Stimulated activated naive CD8-positive, alpha-beta T cell treated with anti-CD3 and anti-CD28 coated beads, Interleukin-15, Interleukin-2, amounts not matched to agents 100 ng/mL and 50 ng/mL, for 24 hours (primary cell): ENCODE measurements around the gene TMEM169.
A peak's percentile ranks its signal among the peaks of the same experiment; 100 is the strongest.

ENCODE experiments used
- H3K27ac Mint-ChIP-seq: one replicate; pipeline ENCODE4 v1.8.0; 2021; ENCODE audit warnings: mild to moderate bottlenecking, mixed read lengths
- H3K27me3 Mint-ChIP-seq: one replicate; pipeline ENCODE4 v1.8.0; 2021; ENCODE audit warnings: mixed read lengths
- H3K36me3 Mint-ChIP-seq: one replicate; pipeline ENCODE4 v1.8.0; 2021; ENCODE audit warnings: low read depth, mixed read lengths
- H3K4me1 Mint-ChIP-seq: one replicate; pipeline ENCODE4 v1.8.0; 2021; ENCODE audit warnings: low read depth, mixed read lengths
- H3K4me3 Mint-ChIP-seq: one replicate; pipeline ENCODE4 v1.8.0; 2021; ENCODE audit warnings: mild to moderate bottlenecking, mixed read lengths
- H3K9me3 Mint-ChIP-seq: one replicate; pipeline ENCODE4 v1.8.0; 2021; ENCODE audit warnings: mixed read lengths

TMEM169 gene, protein sequence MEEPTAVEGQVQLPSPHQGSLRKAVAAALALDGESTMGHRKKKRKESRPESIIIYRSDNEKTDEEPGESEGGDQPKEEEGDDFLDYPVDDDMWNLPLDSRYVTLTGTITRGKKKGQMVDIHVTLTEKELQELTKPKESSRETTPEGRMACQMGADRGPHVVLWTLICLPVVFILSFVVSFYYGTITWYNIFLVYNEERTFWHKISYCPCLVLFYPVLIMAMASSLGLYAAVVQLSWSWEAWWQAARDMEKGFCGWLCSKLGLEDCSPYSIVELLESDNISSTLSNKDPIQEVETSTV

GRCh38 chr2:216081487-216082116 is at the start of gene TMEM169, which contains the start of gene PECR:
Gene TMEM169 (plus strand): TSS chr2:216081919. CDS start chr2:216095964, 14,045 bp downstream.
Gene PECR (minus strand): TSS chr2:216081809. CDS start chr2:216081741, 68 bp downstream.
- Mint-ChIP-seq H3K27ac (peak within 1 kb of the TSS; percentile 76), H3K4me3 (peak within 1 kb of the TSS; percentile 90), H3K4me1 (peaks cover 58% of the 10 kb centered on the region), H3K9me3 (no peaks in the 10 kb centered on the region), H3K27me3 (no peaks in the 10 kb centered on the region), H3K36me3 (no peaks in the 10 kb centered on the region)

DNA sequence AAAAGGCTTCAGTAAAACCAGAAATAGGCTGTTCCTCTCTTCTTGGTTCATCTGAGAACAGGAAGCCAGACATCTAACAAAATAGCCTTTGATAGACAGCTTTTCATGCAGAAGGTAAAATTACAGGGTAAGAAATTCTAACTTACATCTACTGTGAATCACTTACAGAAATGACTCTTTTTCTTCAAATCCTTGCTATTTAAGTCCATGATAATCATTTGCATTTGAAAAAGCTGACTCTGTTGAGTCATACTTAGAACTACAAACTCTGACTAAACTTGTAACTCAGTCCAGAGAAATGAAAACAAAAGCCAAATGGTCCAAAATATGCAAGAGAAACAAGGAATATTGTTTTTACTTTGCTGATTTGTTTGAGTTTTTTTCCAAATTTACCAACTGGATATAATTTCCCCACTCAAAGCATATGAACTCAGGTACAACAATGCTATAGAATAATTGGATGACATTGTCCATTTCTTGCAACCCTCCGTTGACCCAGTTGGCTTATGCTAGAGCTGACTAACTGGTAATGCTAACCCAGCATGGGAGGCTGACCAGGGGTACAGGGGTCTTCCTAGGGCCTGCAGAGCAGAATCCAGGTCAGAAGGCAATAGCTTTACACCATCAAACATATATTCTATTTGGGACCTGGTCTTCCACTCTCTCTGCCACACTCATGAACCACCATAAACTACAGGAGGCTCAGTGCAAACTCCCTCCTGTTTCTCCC is 49.6 kb upstream of the TMEM169 start:
- Mint-ChIP-seq H3K27me3 (no peaks in the 10 kb centered on the region), H3K4me3 (peak overlapping the region; percentile 42), H3K9me3 (no peaks in the 10 kb centered on the region), H3K36me3 (peaks cover 6% of the 10 kb centered on the region), H3K4me1 (peaks cover 37% of the 10 kb centered on the region), H3K27ac (peak overlapping the region; percentile 87)

GRCh38 chr2:216033403-216033802 is 48.3 kb upstream of the TMEM169 start:
- Mint-ChIP-seq H3K27me3 (no peaks in the 10 kb centered on the region), H3K9me3 (no peaks in the 10 kb centered on the region), H3K4me1 (peaks cover 37% of the 10 kb centered on the region), H3K4me3 (no peak overlapping the region), H3K36me3 (peaks cover 9% of the 10 kb centered on the region), H3K27ac (no peak overlapping the region)

- Mint-ChIP-seq H3K4me3 (no peak overlapping the region), H3K9me3 (no peaks in the 10 kb centered on the region), H3K4me1 (peaks cover 37% of the 10 kb centered on the region), H3K27ac (no peak overlapping the region), H3K27me3 (no peaks in the 10 kb centered on the region), H3K36me3 (peaks cover 9% of the 10 kb centered on the region)
Measured at GRCh38 chr2:216034065-216034464, 47.7 kb upstream of the TMEM169 start.

DNA sequence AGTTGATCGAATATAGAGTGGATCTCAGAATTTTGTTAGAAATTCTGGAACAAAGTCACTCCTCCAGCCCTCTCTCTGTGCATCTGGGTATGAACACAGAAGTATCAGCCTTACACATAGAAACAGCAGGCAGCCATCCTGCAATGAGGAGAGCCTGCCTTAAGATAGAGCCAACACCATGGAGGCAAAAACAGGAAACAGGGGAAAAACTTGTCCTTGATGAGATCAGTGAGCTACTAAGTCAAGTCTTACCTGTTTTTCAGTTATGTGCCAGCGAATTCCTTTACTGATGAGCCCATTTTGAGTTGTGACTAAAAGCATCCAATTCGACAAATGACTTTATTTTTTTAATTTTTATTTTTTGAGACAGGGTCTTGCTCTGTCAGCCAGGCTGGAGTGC is 41.8 kb upstream of the TMEM169 start:
- H3K27me3 Mint-ChIP-seq, result no peaks in the 10 kb centered on the region
- peaks cover 19% of the 10 kb centered on the region for H3K36me3 Mint-ChIP-seq
- H3K9me3 Mint-ChIP-seq, result no peaks in the 10 kb centered on the region
- H3K4me1 Mint-ChIP-seq, result no peaks in the 10 kb centered on the region
- no peak overlapping the region for H3K27ac Mint-ChIP-seq
- no peak overlapping the region for H3K4me3 Mint-ChIP-seq

DNA sequence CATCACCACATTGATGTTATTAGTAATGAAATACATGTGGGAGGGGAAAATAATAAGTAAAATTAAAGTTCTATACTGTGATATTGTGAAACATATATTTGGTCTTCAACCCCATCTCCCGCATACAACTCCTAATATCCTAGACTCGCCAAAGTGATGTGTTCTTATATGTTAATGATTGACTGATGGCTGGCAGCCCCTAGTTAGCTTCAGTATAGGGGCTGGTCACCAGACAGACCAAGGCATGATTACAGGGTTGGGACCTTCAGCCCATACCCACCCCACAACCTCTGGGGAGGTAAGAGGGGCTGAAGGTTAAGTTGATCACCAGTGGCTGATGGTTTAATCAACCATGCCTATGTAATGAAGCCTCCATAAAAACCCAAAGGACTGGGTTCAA is 40.3 kb upstream of the TMEM169 start:
- H3K36me3 Mint-ChIP-seq, result peaks cover 24% of the 10 kb centered on the region
- no peaks in the 10 kb centered on the region for H3K27me3 Mint-ChIP-seq
- no peaks in the 10 kb centered on the region for H3K4me1 Mint-ChIP-seq
- H3K9me3 Mint-ChIP-seq, result no peaks in the 10 kb centered on the region
- no peak overlapping the region for H3K27ac Mint-ChIP-seq
- H3K4me3 Mint-ChIP-seq, result no peak overlapping the region

DNA sequence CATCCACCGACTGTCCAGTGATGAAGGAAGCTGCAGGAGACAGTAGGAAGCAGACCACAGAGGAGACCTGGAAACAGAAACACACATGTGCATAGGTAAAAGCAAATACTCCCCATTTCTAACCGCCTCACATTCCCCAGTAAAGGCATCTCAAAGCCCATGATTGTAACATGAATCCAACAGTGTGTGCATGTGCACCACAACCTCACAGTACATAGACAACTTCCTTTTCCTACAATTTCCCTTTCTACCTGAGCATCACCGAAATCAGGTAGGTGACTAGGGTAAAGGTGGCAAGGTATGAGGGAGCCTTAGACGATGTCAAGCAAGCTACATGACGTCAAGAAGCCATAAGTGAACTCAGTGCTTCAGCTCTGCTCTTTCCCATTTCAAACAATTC is 37.8 kb upstream of the TMEM169 start:
- no peaks in the 10 kb centered on the region for H3K27me3 Mint-ChIP-seq
- H3K36me3 Mint-ChIP-seq, result peaks cover 26% of the 10 kb centered on the region
- H3K4me1 Mint-ChIP-seq, result no peaks in the 10 kb centered on the region
- H3K27ac Mint-ChIP-seq, result no peak overlapping the region
- no peaks in the 10 kb centered on the region for H3K9me3 Mint-ChIP-seq
- no peak overlapping the region for H3K4me3 Mint-ChIP-seq

DNA sequence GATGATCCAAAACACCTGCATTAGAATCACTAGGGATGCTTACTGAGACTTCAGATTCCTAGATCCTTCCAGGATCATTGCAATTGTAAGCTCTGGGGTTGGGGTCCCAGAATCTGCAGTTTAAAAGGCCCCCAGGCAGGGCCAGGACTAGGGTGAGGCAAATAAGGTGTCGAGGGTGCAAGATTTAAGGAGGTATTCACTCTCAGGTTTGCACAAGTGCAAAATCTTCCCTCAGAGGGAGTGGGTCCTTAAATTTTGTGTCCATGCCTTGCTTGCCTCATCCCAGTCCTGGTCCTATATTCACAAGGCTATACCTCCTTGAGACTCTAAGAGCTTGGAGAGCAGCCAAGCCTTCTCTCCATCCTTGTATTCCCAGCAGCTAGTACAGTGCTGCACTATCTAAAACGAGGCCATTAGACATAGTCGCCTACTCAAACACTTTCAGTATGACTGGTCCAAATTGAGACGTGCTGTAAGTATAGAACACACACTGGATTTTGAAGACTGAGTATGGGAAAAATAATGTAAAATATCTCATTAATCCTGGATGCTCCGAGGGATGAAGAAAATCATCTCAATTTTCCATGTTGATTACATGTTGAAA is 36.7 kb upstream of the TMEM169 start:
- Mint-ChIP-seq H3K27me3 (no peaks in the 10 kb centered on the region), H3K36me3 (peaks cover 23% of the 10 kb centered on the region), H3K4me1 (no peaks in the 10 kb centered on the region), H3K9me3 (no peaks in the 10 kb centered on the region), H3K27ac (no peak overlapping the region), H3K4me3 (no peak overlapping the region)

GRCh38 chr2:216047397-216047796 is 34.3 kb upstream of the TMEM169 start:
- Mint-ChIP-seq H3K27me3 (no peaks in the 10 kb centered on the region), H3K4me1 (no peaks in the 10 kb centered on the region), H3K9me3 (no peaks in the 10 kb centered on the region), H3K4me3 (no peak overlapping the region), H3K36me3 (peaks cover 22% of the 10 kb centered on the region), H3K27ac (no peak overlapping the region)

GRCh38 chr2:216049452-216049851 is 32.3 kb upstream of the TMEM169 start:
- H3K27ac Mint-ChIP-seq, result no peak overlapping the region
- no peak overlapping the region for H3K4me3 Mint-ChIP-seq
- H3K27me3 Mint-ChIP-seq, result no peaks in the 10 kb centered on the region
- no peaks in the 10 kb centered on the region for H3K4me1 Mint-ChIP-seq
- H3K9me3 Mint-ChIP-seq, result no peaks in the 10 kb centered on the region
- H3K36me3 Mint-ChIP-seq, result peaks cover 19% of the 10 kb centered on the region

DNA sequence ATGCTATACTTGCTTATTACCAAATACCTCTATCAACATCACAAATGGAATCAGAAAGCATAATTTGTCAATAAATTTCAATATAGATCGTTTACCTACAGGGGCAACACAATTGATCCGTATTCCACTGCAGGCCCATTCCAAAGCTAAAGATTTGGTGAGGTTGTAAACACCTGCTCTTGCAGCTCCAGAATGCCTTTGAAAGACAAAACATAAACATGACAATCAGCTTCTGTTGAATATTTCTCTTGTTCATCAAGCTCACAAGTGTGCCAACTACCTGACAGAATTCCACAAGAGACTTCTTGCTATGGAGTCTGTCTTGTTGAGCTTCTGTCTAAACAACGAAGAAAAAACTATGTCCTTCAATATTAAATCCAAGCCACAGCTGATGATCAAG is 30.4 kb upstream of the TMEM169 start:
- Mint-ChIP-seq H3K9me3 (no peaks in the 10 kb centered on the region), H3K27ac (no peak overlapping the region), H3K27me3 (no peaks in the 10 kb centered on the region), H3K4me1 (peaks cover 4% of the 10 kb centered on the region), H3K4me3 (no peak overlapping the region), H3K36me3 (peaks cover 17% of the 10 kb centered on the region)

DNA sequence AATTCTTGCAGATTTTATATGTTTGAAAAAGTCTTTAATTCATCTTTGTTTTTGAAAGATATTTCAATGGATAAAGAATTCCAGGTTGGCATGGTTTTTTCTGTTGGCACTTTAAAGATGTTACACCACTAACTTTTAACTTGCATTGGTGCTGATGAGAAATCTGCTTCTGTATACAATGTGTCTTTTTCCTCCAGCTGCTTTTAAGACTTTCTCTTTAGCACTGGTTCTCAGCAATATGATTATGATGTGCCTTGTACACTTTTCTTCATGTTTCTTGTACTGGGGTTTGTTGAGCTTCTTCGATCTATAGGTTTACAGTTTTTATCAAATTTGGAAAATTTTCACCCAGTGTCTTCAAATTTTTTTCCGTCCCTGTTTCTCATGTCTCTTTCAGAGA is 29.3 kb upstream of the TMEM169 start:
- H3K4me3 Mint-ChIP-seq, result no peak overlapping the region
- no peaks in the 10 kb centered on the region for H3K27me3 Mint-ChIP-seq

GRCh38 chr2:216055680-216056079 is 26.0 kb upstream of the TMEM169 start:
- peaks cover 33% of the 10 kb centered on the region for H3K4me1 Mint-ChIP-seq
- H3K27ac Mint-ChIP-seq, result no peak overlapping the region
- H3K36me3 Mint-ChIP-seq, result peaks cover 17% of the 10 kb centered on the region
- H3K27me3 Mint-ChIP-seq, result no peaks in the 10 kb centered on the region
- no peak overlapping the region for H3K4me3 Mint-ChIP-seq
- no peaks in the 10 kb centered on the region for H3K9me3 Mint-ChIP-seq

More for the DNA sequence above, 29.3 kb upstream of the TMEM169 start:
- H3K36me3 Mint-ChIP-seq, result peaks cover 17% of the 10 kb centered on the region
- no peak overlapping the region for H3K27ac Mint-ChIP-seq
- no peaks in the 10 kb centered on the region for H3K9me3 Mint-ChIP-seq
- peaks cover 14% of the 10 kb centered on the region for H3K4me1 Mint-ChIP-seq

GRCh38 chr2:216056739-216057138 is 25.0 kb upstream of the TMEM169 start:
- H3K9me3 Mint-ChIP-seq, result no peaks in the 10 kb centered on the region
- H3K4me3 Mint-ChIP-seq, result no peak overlapping the region
- peak overlapping the region; percentile 36 for H3K27ac Mint-ChIP-seq
- H3K4me1 Mint-ChIP-seq, result peaks cover 33% of the 10 kb centered on the region
- H3K36me3 Mint-ChIP-seq, result peaks cover 16% of the 10 kb centered on the region
- H3K27me3 Mint-ChIP-seq, result no peaks in the 10 kb centered on the region

GRCh38 chr2:216057688-216058193 is 24.0 kb upstream of the TMEM169 start:
- Mint-ChIP-seq H3K4me3 (peak overlapping the region; percentile 77), H3K27me3 (no peaks in the 10 kb centered on the region), H3K9me3 (no peaks in the 10 kb centered on the region), H3K4me1 (peaks cover 33% of the 10 kb centered on the region), H3K36me3 (peaks cover 18% of the 10 kb centered on the region), H3K27ac (peak overlapping the region; percentile 90)
